H9 (cell line): ENCODE measurements around the gene EFHD2. TPM values are rescaled to one million over a fixed set of nuclear protein-coding genes. Genes with fewer than 3 reads are reported as not detected.

Experiments used
- DNase-seq: peaks from one replicate; pipeline ENCODE4 v3.0.0-alpha.2; 2017
- H2AFZ ChIP-seq: one replicate; pipeline ENCODE4 v1.6.1; 2013; ENCODE audit warnings: mild to moderate bottlenecking, low read length, control low read depth, moderate library complexity
- H2AK5ac ChIP-seq: 2 replicates; pipeline ENCODE4 v1.6.1; 2013; ENCODE audit warnings: low read length, control low read depth, mixed read lengths; ENCODE audit not compliant: insufficient read length
- H2BK120ac ChIP-seq: one replicate; pipeline ENCODE4 v1.6.1; 2013; ENCODE audit warnings: low read depth, mild to moderate bottlenecking, low read length, control low read depth, inconsistent platforms; ENCODE audit not compliant: poor library complexity, severe bottlenecking
- H2BK12ac ChIP-seq: 2 replicates; pipeline ENCODE4 v1.6.1; 2013; ENCODE audit warnings: low read length, control low read depth, mixed read lengths, low read depth; ENCODE audit not compliant: insufficient read length
- H2BK15ac ChIP-seq: 2 replicates; pipeline ENCODE4 v1.6.1; 2013; ENCODE audit warnings: low read depth, low read length, control low read depth
- H2BK20ac ChIP-seq: one replicate; pipeline ENCODE4 v1.6.1; 2013; ENCODE audit warnings: low read depth, mild to moderate bottlenecking, low read length, control low read depth, inconsistent platforms; ENCODE audit not compliant: poor library complexity, severe bottlenecking
- H2BK5ac ChIP-seq: 2 replicates; pipeline ENCODE4 v1.6.1; 2013; ENCODE audit warnings: low read length, control low read depth, mixed read lengths; ENCODE audit not compliant: insufficient read length
- H3K14ac ChIP-seq: 2 replicates; pipeline ENCODE4 v1.6.1; 2013; ENCODE audit warnings: low read length, control low read depth; ENCODE audit not compliant: insufficient read depth
- H3K18ac ChIP-seq: 2 replicates; pipeline ENCODE4 v1.6.1; 2013; ENCODE audit warnings: low read depth, mild to moderate bottlenecking, mixed read lengths, low read length, control low read depth; ENCODE audit not compliant: insufficient read length
- H3K23ac ChIP-seq: 2 replicates; pipeline ENCODE4 v1.6.1; 2013; ENCODE audit warnings: low read length, control low read depth, mixed read lengths, low read depth; ENCODE audit not compliant: insufficient read length
- H3K23me2 ChIP-seq: 2 replicates; pipeline ENCODE4 v1.6.1; 2013; ENCODE audit warnings: low read depth, mild to moderate bottlenecking, mixed read lengths, low read length, control low read depth; ENCODE audit not compliant: insufficient read length, poor library complexity, severe bottlenecking
- H3K27ac ChIP-seq: 2 replicates; pipeline ENCODE4 v1.5.1; 2013; ENCODE audit warnings: low read length, control low read depth, mixed read lengths, low read depth; ENCODE audit not compliant: insufficient read length
- H3K27me3 ChIP-seq: 2 replicates; pipeline ENCODE4 v1.6.1; 2013; ENCODE audit warnings: low read length, control low read depth, inconsistent platforms; ENCODE audit not compliant: insufficient read depth
- H3K4ac ChIP-seq: 2 replicates; pipeline ENCODE4 v1.6.1; 2013; ENCODE audit warnings: low read depth, mild to moderate bottlenecking, control low read depth, inconsistent platforms, low read length, moderate library complexity
- H3K4me1 ChIP-seq: 2 replicates; pipeline ENCODE4 v1.6.1; 2013; ENCODE audit warnings: low read length, control low read depth, inconsistent platforms; ENCODE audit not compliant: insufficient read depth
- H3K4me2 ChIP-seq: 2 replicates; pipeline ENCODE4 v1.6.1; 2013; ENCODE audit warnings: low read length, control low read depth, mixed read lengths; ENCODE audit not compliant: insufficient read length, insufficient read depth
- H3K56ac ChIP-seq: 2 replicates; pipeline ENCODE4 v1.6.1; 2013; ENCODE audit warnings: low read depth, mild to moderate bottlenecking, mixed read lengths, low read length, control low read depth; ENCODE audit not compliant: insufficient read length
- H3K79me1 ChIP-seq: 2 replicates; pipeline ENCODE4 v1.6.1; 2013; ENCODE audit warnings: low read depth, mild to moderate bottlenecking, moderate library complexity, low read length, control low read depth, inconsistent platforms; ENCODE audit not compliant: insufficient read depth, poor library complexity, severe bottlenecking
- H3K79me2 ChIP-seq: 2 replicates; pipeline ENCODE4 v1.6.1; 2013; ENCODE audit warnings: low read length, control low read depth, inconsistent platforms; ENCODE audit not compliant: insufficient read depth
- H3K9ac ChIP-seq: 2 replicates; pipeline ENCODE4 v1.6.1; 2013; ENCODE audit warnings: low read length, control low read depth, mixed read lengths; ENCODE audit not compliant: insufficient read length; ENCODE audit errors: extremely low read depth
- H3K9me3 ChIP-seq: one replicate; pipeline ENCODE4 v1.6.1; 2013; ENCODE audit warnings: low read depth, low read length, inconsistent platforms; ENCODE audit not compliant: control insufficient read depth
- H3T11ph ChIP-seq: one replicate; pipeline ENCODE4 v1.6.1; 2013; ENCODE audit warnings: mild to moderate bottlenecking, low read length, control low read depth, inconsistent platforms
- H4K20me1 ChIP-seq: one replicate; pipeline ENCODE4 v1.6.1; 2013; ENCODE audit not compliant: control insufficient read depth, insufficient read length, insufficient read depth
- H4K5ac ChIP-seq: 2 replicates; pipeline ENCODE4 v1.6.1; 2013; ENCODE audit warnings: low read depth, mild to moderate bottlenecking, mixed read lengths, low read length, control low read depth; ENCODE audit not compliant: insufficient read length
- H4K8ac ChIP-seq: replicated peaks from 2 replicates; pipeline ENCODE4 v1.6.1; 2013; ENCODE audit warnings: low read length, control low read depth, mixed read lengths, low read depth; ENCODE audit not compliant: insufficient read length
- H4K91ac ChIP-seq: 2 replicates; pipeline ENCODE4 v1.6.1; 2013; ENCODE audit warnings: low read depth, mild to moderate bottlenecking, moderate library complexity, mixed read lengths, low read length, control low read depth; ENCODE audit not compliant: insufficient read length
- H3K27ac Mint-ChIP-seq, 3 experiments: 2 replicates in 2 of 3; 3 replicates in 1 of 3; pipeline ENCODE4 v1.8.0; 2020 to 2021; ENCODE audit warnings: mixed read lengths in 3 of 3, mild to moderate bottlenecking in 1 of 3, moderate library complexity in 1 of 3
- H3K27me3 Mint-ChIP-seq: 2 replicates; pipeline ENCODE4 v1.8.0; 2021; ENCODE audit warnings: low read depth, mild to moderate bottlenecking, moderate library complexity, mixed read lengths
- H3K36me3 Mint-ChIP-seq, 3 experiments: 2 replicates in 2 of 3; 3 replicates in 1 of 3; pipeline ENCODE4 v1.8.0; 2020 to 2021; ENCODE audit warnings: low read depth in 3 of 3, mixed read lengths in 3 of 3; ENCODE audit not compliant: insufficient read depth in 1 of 3
- H3K4me1 Mint-ChIP-seq, 2 experiments: 2 replicates each; pipeline ENCODE4 v1.8.0; 2020; ENCODE audit warnings: mixed read lengths in 2 of 2
- H3K4me3 Mint-ChIP-seq, 2 experiments: 2 replicates in 1 of 2; 3 replicates in 1 of 2; pipeline ENCODE4 v1.8.0; 2020 to 2021; ENCODE audit warnings: mild to moderate bottlenecking in 2 of 2, mixed read lengths in 2 of 2, moderate library complexity in 1 of 2
- H3K9me3 Mint-ChIP-seq, 2 experiments: 2 replicates in 1 of 2; 3 replicates in 1 of 2; pipeline ENCODE4 v1.8.0; 2020; ENCODE audit warnings: mild to moderate bottlenecking in 2 of 2, mixed read lengths in 2 of 2, moderate library complexity in 1 of 2
- CTCF ChIP-seq: fragments of 200-600 bp; sonication (generic); conservative IDR thresholded peaks from 3 replicates; pipeline ENCODE4 v1.8.0; 2021; ENCODE audit warnings: antibody characterized with exemption, mild to moderate bottlenecking
- WGBS: extraction: QIAGEN DNeasy Blood & Tissue Kit; methylation state at CpG from one replicate; pipeline ENCODE4 v1.1.7; 2013; ENCODE audit warnings: missing lambda C conversion rate, low lambda C conversion rate, mixed read lengths; ENCODE audit not compliant: insufficient read length; ENCODE audit errors: extremely low coverage; 5-methylcytosine and 5-hydroxymethylcytosine counted together
- total RNA-seq: library from RNA; stranded (reverse); gene quantifications from 2 replicates; pipeline ENCODE4 v1.2.1, GENCODE V29; 2021

Gene EFHD2
- total RNA-seq, 1 experiment from 2014 or later: 16.5 TPM

- H2BK5ac ChIP-seq: no peak overlapping the region
- H3T11ph ChIP-seq: no peak overlapping the region
- H3K79me1 ChIP-seq: no peaks in the 10 kb centered on the region
- Mint-ChIP-seq H3K36me3 (no peaks in the 10 kb centered on the region), H3K27ac (no peak overlapping the region), H3K27me3 (peaks cover 6% of the 10 kb centered on the region), H3K9me3 (no peaks in the 10 kb centered on the region; a peak in 1 of 5 replicates), H3K4me3 (no peak overlapping the region), H3K4me1 (no peaks in the 10 kb centered on the region)
- H3K27me3 ChIP-seq: no peaks in the 10 kb centered on the region
- H3K4me1 ChIP-seq: no peaks in the 10 kb centered on the region
- H2BK20ac ChIP-seq: no peak overlapping the region
- no peaks in the 10 kb centered on the region for H4K20me1 ChIP-seq
- no peak overlapping the region for H3K9ac ChIP-seq
- no peak overlapping the region for H4K5ac ChIP-seq
- no peak overlapping the region for H3K4ac ChIP-seq
- H2BK120ac ChIP-seq: no peak overlapping the region
- no peaks in the 10 kb centered on the region for H3K23me2 ChIP-seq
- no peak overlapping the region for H2AK5ac ChIP-seq
- no peak overlapping the region for H3K18ac ChIP-seq
- no peaks in the 10 kb centered on the region for H3K79me2 ChIP-seq
- no peak overlapping the region for H2AFZ ChIP-seq
- no peak overlapping the region for H3K23ac ChIP-seq
- no peak overlapping the region for H3K27ac ChIP-seq
- DNase-seq: no peak
- no peak overlapping the region for H2BK12ac ChIP-seq
- no peak overlapping the region for H3K56ac ChIP-seq
- no peak overlapping the region for H2BK15ac ChIP-seq
- TF ChIP-seq CTCF: no peak
- H3K4me2 ChIP-seq: no peak overlapping the region
- no peak overlapping the region for H4K8ac ChIP-seq
- H3K14ac ChIP-seq: no peak overlapping the region
- H4K91ac ChIP-seq: no peak overlapping the region
- no CpG with 5 or more reads among the region's 14 CpGs for WGBS
- H3K9me3 ChIP-seq: no peaks in the 10 kb centered on the region
Measured at GRCh38 chr1:15445390-15446122, 35.9 kb downstream of the EFHD2 start.
